Epithelial cell of esophagus (primary cell): ENCODE measurements around the gene PURA.

Experiments
- DNase-seq: peaks from one replicate; pipeline ENCODE4 v3.0.0; 2010; ENCODE audit warnings: low read depth
- H3K4me3 ChIP-seq: 2 replicates; pipeline ENCODE4 v1.5.1; 2011; ENCODE audit warnings: mild to moderate bottlenecking, low read length, control low read depth
- CTCF ChIP-seq: IDR thresholded peaks from 2 replicates; pipeline ENCODE4 v1.5.1; 2011; ENCODE audit warnings: low read depth, mild to moderate bottlenecking, low read length, control low read depth, inconsistent platforms; ENCODE audit not compliant: insufficient read depth; ENCODE audit errors: missing control alignments

The PURA gene

GRCh38 chr5:140169410-140169809 is 55.5 kb downstream of the PURA start:
- TF ChIP-seq CTCF = no peak
- no peak for DNase-seq
- H3K4me3 ChIP-seq = no peak overlapping the region

- H3K4me3 ChIP-seq = no peak overlapping the region
- no peak for TF ChIP-seq CTCF
- DNase-seq = no peak
These were observed 58.6 kb downstream of the PURA start for GRCh38 chr5:140172483-140172882.

- DNase-seq = no peak
- H3K4me3 ChIP-seq = no peak overlapping the region
These were observed 60.1 kb downstream of the PURA start for GRCh38 chr5:140174014-140174413.

GRCh38 chr5:140174465-140175366 is 60.8 kb downstream of the PURA start, which contains the start of gene CYSTM1:
TSS of gene CYSTM1 (plus strand) at chr5:140175188. CDS start at chr5:140194466, 19,278 bp downstream.
- H3K4me3 ChIP-seq = peak within 1 kb of the TSS; percentile 67
- peak; percentile 98 for DNase-seq
- no peak for TF ChIP-seq CTCF

More at GRCh38 chr5:140174014-140174413, 60.1 kb downstream of the PURA start:
- TF ChIP-seq CTCF = no peak
